Measurements from ENCODE around the gene KLHDC7B. TPM values are rescaled to one million over a fixed set of nuclear protein-coding genes. Genes with fewer than 3 reads are reported as not detected.
"Not testable (repeated sequence)": the region's sequence is repeated elsewhere in the genome, so short reads cannot be mapped to it uniquely, and the experiment has no call there.

Gene KLHDC7B
- total RNA-seq, 2 experiments from 2014 or later, result 2.3 TPM

DNA sequence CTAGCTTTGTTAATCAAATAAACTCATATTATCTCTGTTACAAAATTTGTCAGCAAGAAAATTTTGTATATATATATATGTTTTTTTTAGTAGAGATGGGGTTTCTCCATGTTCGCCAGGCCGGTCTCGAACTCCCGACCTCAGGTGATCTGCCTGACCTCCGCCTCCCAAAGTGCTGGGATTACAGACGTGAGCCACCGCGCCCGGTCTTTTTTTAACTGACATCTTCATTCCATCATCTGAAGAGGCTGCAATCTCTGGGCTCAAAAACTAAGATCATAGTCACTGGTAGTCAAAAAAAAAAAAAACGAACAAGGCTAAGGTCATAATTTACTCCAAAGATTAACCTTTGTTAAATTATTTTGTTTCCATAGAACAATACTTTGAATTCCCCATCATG, 5.3 kb upstream of the KLHDC7B start:
- Mint-ChIP-seq H3K27ac (peak overlapping the region; percentile 99), H3K27me3 (no peaks in the 10 kb centered on the region), H3K4me3 (no peak overlapping the region), H3K36me3 (ENCODE audit: low read depth) (no peaks in the 10 kb centered on the region), H3K4me1 (ENCODE audit: low read depth) (peaks cover 40% of the 10 kb centered on the region), H3K9me3 (no peaks in the 10 kb centered on the region)
- peak overlapping the region; percentile 92 to 99 for H3K27ac ChIP-seq (ENCODE audit: low read depth in 1 of 2, low read length in 2 of 2)
- H3K4me1 ChIP-seq (ENCODE audit: insufficient read depth, low read length), result peaks cover 52% of the 10 kb centered on the region
- H3K4me3 ChIP-seq (ENCODE audit: low read length), result no peak overlapping the region
- DNase-seq (no peak), ATAC-seq (ENCODE audit: poor library complexity) (no peak)
- CTCF ChIA-PET, result interaction anchor here (0.7 to 3.2 kb wide), 5 partner anchors 11 to 80 kb away, joined by 3 to 66 read pairs (median 5); partner anchors contain the start of genes SCO2, SYCE3 and TYMP
- POLR2A ChIA-PET, result interaction anchor here (1.8 to 10.0 kb wide), 8 partner anchors 9 to 81 kb away, joined by 7 to 258 read pairs (median 31); partner anchors contain the start of genes CHKB, LMF2, NCAPH2 and SCO2
- TF ChIP-seq, protein P1, sequence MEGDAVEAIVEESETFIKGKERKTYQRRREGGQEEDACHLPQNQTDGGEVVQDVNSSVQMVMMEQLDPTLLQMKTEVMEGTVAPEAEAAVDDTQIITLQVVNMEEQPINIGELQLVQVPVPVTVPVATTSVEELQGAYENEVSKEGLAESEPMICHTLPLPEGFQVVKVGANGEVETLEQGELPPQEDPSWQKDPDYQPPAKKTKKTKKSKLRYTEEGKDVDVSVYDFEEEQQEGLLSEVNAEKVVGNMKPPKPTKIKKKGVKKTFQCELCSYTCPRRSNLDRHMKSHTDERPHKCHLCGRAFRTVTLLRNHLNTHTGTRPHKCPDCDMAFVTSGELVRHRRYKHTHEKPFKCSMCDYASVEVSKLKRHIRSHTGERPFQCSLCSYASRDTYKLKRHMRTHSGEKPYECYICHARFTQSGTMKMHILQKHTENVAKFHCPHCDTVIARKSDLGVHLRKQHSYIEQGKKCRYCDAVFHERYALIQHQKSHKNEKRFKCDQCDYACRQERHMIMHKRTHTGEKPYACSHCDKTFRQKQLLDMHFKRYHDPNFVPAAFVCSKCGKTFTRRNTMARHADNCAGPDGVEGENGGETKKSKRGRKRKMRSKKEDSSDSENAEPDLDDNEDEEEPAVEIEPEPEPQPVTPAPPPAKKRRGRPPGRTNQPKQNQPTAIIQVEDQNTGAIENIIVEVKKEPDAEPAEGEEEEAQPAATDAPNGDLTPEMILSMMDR (IDR thresholded peaks at IDR 0.05), result no peak
- intact Hi-C loops (cut with DNase I, micrococcal nuclease), result no loop called here
- H3K36me3 ChIP-seq (ENCODE audit: insufficient read depth, low read length), result no peaks in the 10 kb centered on the region
- H3K9me3 ChIP-seq (ENCODE audit: control insufficient read depth in 1 of 2, insufficient read depth in 1 of 2, low read length in 2 of 2), result no peaks in the 10 kb centered on the region
- H3K27me3 ChIP-seq (ENCODE audit: control insufficient read depth in 1 of 2, insufficient read depth in 2 of 2, low read length in 2 of 2), result no peaks in the 10 kb centered on the region

DNA sequence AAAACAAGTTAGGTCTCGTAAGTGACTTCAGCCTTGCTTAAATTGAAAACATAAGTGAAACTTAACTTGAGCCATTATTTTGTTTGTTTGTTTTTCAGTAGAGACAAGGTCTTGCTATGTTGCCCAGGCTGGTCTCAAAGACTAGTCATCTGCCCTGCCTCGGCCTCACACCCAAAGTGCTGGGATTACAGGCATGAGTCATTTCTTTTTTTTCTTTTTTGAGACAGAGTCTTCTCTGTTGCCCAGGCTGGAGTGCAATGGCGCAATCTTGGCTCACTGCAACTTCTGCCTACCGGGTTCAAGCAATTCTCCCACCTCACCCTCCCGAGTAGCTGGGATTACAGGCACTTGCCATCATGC, 4.1 kb upstream of the KLHDC7B start:
- H3K9me3 ChIP-seq (ENCODE audit: control insufficient read depth in 1 of 2, insufficient read depth in 1 of 2, low read length in 2 of 2); H3K4me3 Mint-ChIP-seq; ATAC-seq (ENCODE audit: poor library complexity); H3K27me3 Mint-ChIP-seq; H3K36me3 Mint-ChIP-seq (ENCODE audit: low read depth); H3K4me3 ChIP-seq (ENCODE audit: low read length); H3K9me3 Mint-ChIP-seq; H3K36me3 ChIP-seq (ENCODE audit: insufficient read depth, low read length); intact Hi-C loops (cut with DNase I, micrococcal nuclease); H3K27me3 ChIP-seq (ENCODE audit: control insufficient read depth in 1 of 2, insufficient read depth in 2 of 2, low read length in 2 of 2): not testable (repeated sequence)
- Histone ChIP-seq H3K27ac (ENCODE audit: low read depth in 1 of 2, low read length in 2 of 2) (peak overlapping the region in 1 of 2 donors; percentile 14), H3K4me1 (ENCODE audit: insufficient read depth, low read length) (peaks cover 62% of the 10 kb centered on the region)
- ChIA-PET POLR2A (interaction anchor here (1.0 to 10.0 kb wide), 5 partner anchors 10 to 86 kb away, joined by 3 to 258 read pairs (median 5); partner anchors contain the start of genes ARSA, LMF2, NCAPH2 and SCO2), CTCF (interaction anchor here (1.4 to 3.2 kb wide), 3 partner anchors 15 to 21 kb away, joined by 4 to 66 read pairs (median 8); partner anchors contain the start of genes SCO2 and SYCE3)
- Mint-ChIP-seq H3K4me1 (ENCODE audit: low read depth) (peaks cover 48% of the 10 kb centered on the region), H3K27ac (peak overlapping the region; percentile 99)
- peak in 2 of 14 experiments; percentile 61 to 74 for DNase-seq

DNA sequence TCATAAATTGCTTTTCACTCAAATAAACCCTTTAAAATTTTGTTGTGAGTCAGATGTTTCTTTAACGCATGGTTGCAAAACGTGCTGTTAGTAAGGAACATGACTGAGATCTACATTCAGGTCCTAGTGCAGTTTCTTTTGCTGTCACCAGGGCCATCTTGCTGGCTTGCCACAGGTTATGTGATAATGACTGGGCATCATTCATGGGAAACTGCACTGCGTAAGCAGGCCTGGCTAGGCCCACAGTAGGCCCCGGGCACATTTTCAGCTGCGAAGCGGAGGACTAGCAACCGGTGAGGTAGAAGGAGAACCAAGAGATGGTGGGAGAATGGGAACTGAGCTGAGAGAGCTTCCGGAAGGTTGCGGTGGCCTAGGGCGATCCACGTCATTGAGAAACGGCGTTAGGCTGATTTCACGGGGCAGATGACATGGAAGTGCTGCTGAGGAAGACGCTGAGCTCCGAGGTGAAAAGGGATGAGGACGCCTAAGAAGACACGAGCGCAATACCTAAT, 3.2 kb upstream of the KLHDC7B start:
- CTCF ChIA-PET, result interaction anchor here (1.4 to 1.7 kb wide), 2 partner anchors 17 to 21 kb away, joined by 4 to 8 read pairs; partner anchors contain the start of genes SCO2 and SYCE3
- intact Hi-C loops (cut with DNase I, micrococcal nuclease), result no loop called here
- POLR2A ChIA-PET, result interaction anchor here (1.0 to 10.0 kb wide), 5 partner anchors 11 to 86 kb away, joined by 3 to 258 read pairs (median 5); partner anchors contain the start of genes ARSA, SCO2 and TYMP
- Mint-ChIP-seq H3K4me1 (ENCODE audit: low read depth) (peaks cover 48% of the 10 kb centered on the region), H3K27ac (peak overlapping the region; percentile 99), H3K4me3 (peak overlapping the region; percentile 76), H3K27me3 (no peaks in the 10 kb centered on the region), H3K9me3 (no peaks in the 10 kb centered on the region), H3K36me3 (ENCODE audit: low read depth) (no peaks in the 10 kb centered on the region)
- ATAC-seq (ENCODE audit: poor library complexity), result no peak
- TF ChIP-seq, protein P1 (IDR thresholded peaks at IDR 0.05), result no peak
- H3K4me3 ChIP-seq (ENCODE audit: low read length), result no peak overlapping the region
- H3K27ac ChIP-seq (ENCODE audit: low read depth in 1 of 2, low read length in 2 of 2), result peak overlapping the region in 1 of 2 donors; percentile 27
- no peaks in the 10 kb centered on the region for H3K27me3 ChIP-seq (ENCODE audit: control insufficient read depth in 1 of 2, insufficient read depth in 2 of 2, low read length in 2 of 2)
- no peaks in the 10 kb centered on the region for H3K36me3 ChIP-seq (ENCODE audit: insufficient read depth, low read length)
- DNase-seq, result peak in 2 of 14 experiments; percentile 61 to 73
- peaks cover 64% of the 10 kb centered on the region for H3K4me1 ChIP-seq (ENCODE audit: insufficient read depth, low read length)
- no peaks in the 10 kb centered on the region for H3K9me3 ChIP-seq (ENCODE audit: control insufficient read depth in 1 of 2, insufficient read depth in 1 of 2, low read length in 2 of 2)
